IMR-90 (cell line): Measurements from ENCODE around the gene IQSEC3.

ENCODE experiments used
- CEBPB ChIP-seq: IDR thresholded peaks from 2 replicates; pipeline ENCODE4 v1.6.1; 2012; ENCODE audit warnings: low read depth, low read length, improper control_type of control experiment
- POLR2A ChIP-seq: IDR thresholded peaks from 2 replicates; pipeline ENCODE4 v1.6.1; 2012; ENCODE audit warnings: mild to moderate bottlenecking, low read depth, low read length
- RCOR1 ChIP-seq: IDR thresholded peaks from 2 replicates; pipeline ENCODE4 v1.6.1; 2012; ENCODE audit warnings: mild to moderate bottlenecking, low read length, improper control_type of control experiment; ENCODE audit not compliant: insufficient replicate concordance
- TF ChIP-seq, protein P1 (sequence below): conservative IDR thresholded peaks from 2 replicates; pipeline ENCODE4 v1.5.1; 2012; ENCODE audit warnings: mild to moderate bottlenecking, low read depth, low read length, improper control_type of control experiment
- TF ChIP-seq, protein P2 (sequence below): fragments of 150-350 bp; IDR thresholded peaks from 2 replicates; pipeline ENCODE4 v1.6.1; 2016; ENCODE audit warnings: low read depth, mild to moderate bottlenecking, low read length, moderate library complexity, borderline replicate concordance

DNA sequence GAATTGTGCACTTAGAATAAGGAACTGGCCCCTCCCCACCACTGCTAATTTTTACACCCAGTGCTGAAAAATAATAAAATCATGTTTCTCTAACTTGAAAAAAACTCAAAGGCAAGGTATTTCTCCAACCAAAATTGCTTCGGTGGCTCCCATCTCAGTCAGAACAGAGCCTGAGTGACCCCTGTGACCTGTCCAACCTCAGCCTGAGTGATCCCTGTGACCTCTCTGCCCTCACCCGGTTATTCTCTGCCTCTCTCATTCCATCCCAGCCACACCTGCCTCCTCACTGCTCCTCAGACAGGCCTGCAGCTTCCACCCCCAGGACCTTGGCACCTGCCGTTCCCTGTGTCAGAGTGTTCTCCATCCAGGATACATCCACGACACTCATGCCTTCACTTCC, 142.2 kb downstream of the IQSEC3 start:
- no peak for TF ChIP-seq CEBPB
- TF ChIP-seq, protein P1, sequence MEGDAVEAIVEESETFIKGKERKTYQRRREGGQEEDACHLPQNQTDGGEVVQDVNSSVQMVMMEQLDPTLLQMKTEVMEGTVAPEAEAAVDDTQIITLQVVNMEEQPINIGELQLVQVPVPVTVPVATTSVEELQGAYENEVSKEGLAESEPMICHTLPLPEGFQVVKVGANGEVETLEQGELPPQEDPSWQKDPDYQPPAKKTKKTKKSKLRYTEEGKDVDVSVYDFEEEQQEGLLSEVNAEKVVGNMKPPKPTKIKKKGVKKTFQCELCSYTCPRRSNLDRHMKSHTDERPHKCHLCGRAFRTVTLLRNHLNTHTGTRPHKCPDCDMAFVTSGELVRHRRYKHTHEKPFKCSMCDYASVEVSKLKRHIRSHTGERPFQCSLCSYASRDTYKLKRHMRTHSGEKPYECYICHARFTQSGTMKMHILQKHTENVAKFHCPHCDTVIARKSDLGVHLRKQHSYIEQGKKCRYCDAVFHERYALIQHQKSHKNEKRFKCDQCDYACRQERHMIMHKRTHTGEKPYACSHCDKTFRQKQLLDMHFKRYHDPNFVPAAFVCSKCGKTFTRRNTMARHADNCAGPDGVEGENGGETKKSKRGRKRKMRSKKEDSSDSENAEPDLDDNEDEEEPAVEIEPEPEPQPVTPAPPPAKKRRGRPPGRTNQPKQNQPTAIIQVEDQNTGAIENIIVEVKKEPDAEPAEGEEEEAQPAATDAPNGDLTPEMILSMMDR, result no peak
- no peak for TF ChIP-seq POLR2A
- TF ChIP-seq, protein P2, sequence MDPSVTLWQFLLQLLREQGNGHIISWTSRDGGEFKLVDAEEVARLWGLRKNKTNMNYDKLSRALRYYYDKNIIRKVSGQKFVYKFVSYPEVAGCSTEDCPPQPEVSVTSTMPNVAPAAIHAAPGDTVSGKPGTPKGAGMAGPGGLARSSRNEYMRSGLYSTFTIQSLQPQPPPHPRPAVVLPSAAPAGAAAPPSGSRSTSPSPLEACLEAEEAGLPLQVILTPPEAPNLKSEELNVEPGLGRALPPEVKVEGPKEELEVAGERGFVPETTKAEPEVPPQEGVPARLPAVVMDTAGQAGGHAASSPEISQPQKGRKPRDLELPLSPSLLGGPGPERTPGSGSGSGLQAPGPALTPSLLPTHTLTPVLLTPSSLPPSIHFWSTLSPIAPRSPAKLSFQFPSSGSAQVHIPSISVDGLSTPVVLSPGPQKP, result no peak
- no peak for TF ChIP-seq RCOR1
